HepG2 (cell line): ENCODE data around the gene LRTM2. TPM values are rescaled to one million over a fixed set of nuclear protein-coding genes. Genes with fewer than 3 reads are reported as not detected.

Experiments
- AHDC1 ChIP-seq: sonication (generic); formaldehyde crosslinking; IDR thresholded peaks from 2 replicates; pipeline ENCODE4 v1.5.1; 2020; ENCODE audit warnings: mild to moderate bottlenecking, missing genetic modification reagents, borderline replicate concordance
- HBP1 ChIP-seq: IDR thresholded peaks from 2 replicates; pipeline ENCODE4 v1.6.1; 2016; ENCODE audit warnings: low read depth, control low read depth
- HDAC2 ChIP-seq: sonication (generic); formaldehyde crosslinking; IDR thresholded peaks from 2 replicates; pipeline ENCODE4 v1.4.0; 2020; ENCODE audit warnings: missing genetic modification reagents
- HOXA9 ChIP-seq: sonication (generic); formaldehyde crosslinking; IDR thresholded peaks from 2 replicates; pipeline ENCODE4 v1.8.1; 2022; ENCODE audit warnings: missing genetic modification reagents, mild to moderate bottlenecking, moderate library complexity, borderline replicate concordance
- HOXD1 ChIP-seq: sonication (generic); formaldehyde crosslinking; IDR thresholded peaks from 2 replicates; pipeline ENCODE4 v1.5.0; 2020; ENCODE audit warnings: missing genetic modification reagents
- MAFF ChIP-seq: IDR thresholded peaks from 2 replicates; pipeline ENCODE4 v1.6.1; 2011; ENCODE audit warnings: low read depth, low read length, improper control_type of control experiment
- MAFK ChIP-seq, 2 experiments: IDR thresholded peaks in 1 of 2; conservative IDR thresholded peaks in 1 of 2; 2 replicates each; pipeline ENCODE4 v1.6.1; 2011; ENCODE audit warnings: improper control_type of control experiment in 2 of 2, low read length in 2 of 2
- MATR3 ChIP-seq: sonication (generic); formaldehyde crosslinking; IDR thresholded peaks from 2 replicates; pipeline ENCODE4 v1.4.0; 2020; ENCODE audit warnings: missing genetic modification reagents
- PLRG1 ChIP-seq: fragments of 450-650 bp; conservative IDR thresholded peaks from 2 replicates; pipeline ENCODE4 v1.6.1; 2016
- RARA ChIP-seq: IDR thresholded peaks from 2 replicates; pipeline ENCODE4 v1.6.1; 2016; ENCODE audit warnings: missing genetic modification reagents, missing compliant biosample characterization
- RBM39 ChIP-seq: fragments of 200-400 bp; formaldehyde crosslinking; IDR thresholded peaks from one replicate; pipeline ENCODE4 v1.6.1; 2018; ENCODE audit warnings: antibody characterized with exemption, mild to moderate bottlenecking, low read depth, low read length; ENCODE audit not compliant: poor library complexity, severe bottlenecking
- SATB2 ChIP-seq: sonication (generic); formaldehyde crosslinking; IDR thresholded peaks from 2 replicates; pipeline ENCODE4 v1.5.0; 2020; ENCODE audit warnings: missing genetic modification reagents
- SRSF9 ChIP-seq: fragments of 200-400 bp; formaldehyde crosslinking; IDR thresholded peaks from 2 replicates; pipeline ENCODE4 v1.6.1; 2018; ENCODE audit warnings: borderline replicate concordance, mild to moderate bottlenecking, low read depth, low read length; ENCODE audit not compliant: insufficient read depth, poor library complexity, severe bottlenecking
- STAT5B ChIP-seq: sonication (generic); formaldehyde crosslinking; IDR thresholded peaks from 2 replicates; pipeline ENCODE4 v1.4.0; 2020; ENCODE audit warnings: missing genetic modification reagents
- THAP9 ChIP-seq: sonication (generic); formaldehyde crosslinking; IDR thresholded peaks from 2 replicates; pipeline ENCODE4; 2020; ENCODE audit warnings: missing genetic modification reagents, mild to moderate bottlenecking, borderline replicate concordance
- ZBTB1 ChIP-seq: sonication (generic); formaldehyde crosslinking; IDR thresholded peaks from 2 replicates; pipeline ENCODE4 v1.4.0; 2020; ENCODE audit warnings: missing genetic modification reagents, borderline replicate concordance
- ZNF510 ChIP-seq: sonication (generic); formaldehyde crosslinking; IDR thresholded peaks from 2 replicates; pipeline ENCODE4 v1.4.0; 2020; ENCODE audit warnings: low read depth, mild to moderate bottlenecking, missing genetic modification reagents
- ZNF557 ChIP-seq: sonication (generic); formaldehyde crosslinking; IDR thresholded peaks from 2 replicates; pipeline ENCODE4 v1.4.0; 2020; ENCODE audit warnings: missing genetic modification reagents
- ZNF569 ChIP-seq: sonication (generic); formaldehyde crosslinking; IDR thresholded peaks from 2 replicates; pipeline ENCODE4 v1.5.0; 2020; ENCODE audit warnings: mild to moderate bottlenecking, missing genetic modification reagents, moderate library complexity, borderline replicate concordance
- ZNF652 ChIP-seq: IDR thresholded peaks from 2 replicates; pipeline ENCODE4 v1.6.1; 2016; ENCODE audit warnings: low read depth, borderline replicate concordance
- ZNF713 ChIP-seq: sonication (generic); formaldehyde crosslinking; IDR thresholded peaks from 2 replicates; pipeline ENCODE4 v1.4.0; 2020; ENCODE audit warnings: mild to moderate bottlenecking, missing genetic modification reagents
- polyA plus RNA-seq, 8 experiments: library from polyadenylated mRNA; depleted of rRNA in 3 of 8; stranded (reverse) in 7 of 8; unstranded in 1 of 8; fragments of >200 nt; fragmentation: Illumina TruSeq in 4 of 8; extraction: Trizol in 4 of 8; gene quantifications; 2 replicates each; pipeline versions ENCODE4 v1.2.1 to v1.2.3, GENCODE V29; 2011 to 2016; ENCODE audit warnings: low read depth in 4 of 8, missing spikeins in 1 of 8, mixed read lengths in 1 of 8; ENCODE audit not compliant: insufficient read depth in 1 of 8
- total RNA-seq, 5 experiments: library from RNA; depleted of rRNA; stranded (reverse); fragments of >200 nt; fragmentation: Illumina TruSeq; extraction: Trizol; gene quantifications; 2 replicates each; pipeline ENCODE4 v1.2.3, GENCODE V29; 2016; ENCODE audit warnings: low read depth in 1 of 5

The LRTM2 gene
- total and polyA plus RNA-seq, 2 of the 13 experiments (the other 11 are each of a cell fraction or from before 2014, with no cell fraction given): 0.09 TPM; not detected in 1

- no peak for TF ChIP-seq ZNF557 (CRISPR knock-in tag)
- TF ChIP-seq HBP1: no peak
- TF ChIP-seq STAT5B (CRISPR knock-in tag): no peak
- no peak for TF ChIP-seq MAFK (conservative IDR thresholded peaks at IDR 0.05 in 1 of 2, IDR thresholded peaks at IDR 0.05 in 1 of 2; ENCODE audit: low read length in 2 of 2)
- TF ChIP-seq MATR3 (CRISPR knock-in tag): no peak
- TF ChIP-seq ZNF652 (CRISPR knock-in tag): no peak
- no peak for TF ChIP-seq AHDC1 (CRISPR knock-in tag)
- no peak for TF ChIP-seq RBM39
- TF ChIP-seq HDAC2 (CRISPR knock-in tag): peak; percentile 50; the same call in 1 of the 2 replicates
- TF ChIP-seq ZNF569 (CRISPR knock-in tag): no peak
- TF ChIP-seq SRSF9: no peak
- no peak for TF ChIP-seq MAFF
- no peak for TF ChIP-seq THAP9
- TF ChIP-seq ZNF713 (CRISPR knock-in tag): 0 out of 2 replicates have a peak, but pooled peaks have one; percentile 13
- no peak for TF ChIP-seq PLRG1
- no peak for TF ChIP-seq HOXD1 (CRISPR knock-in tag)
- TF ChIP-seq HOXA9 (CRISPR knock-in tag): no peak
- peak; percentile 77 for TF ChIP-seq RARA (CRISPR knock-in tag)
- no peak for TF ChIP-seq ZNF510 (CRISPR knock-in tag)
- TF ChIP-seq SATB2: no peak
- no peak for TF ChIP-seq ZBTB1 (CRISPR knock-in tag)
These were observed 9.0 kb upstream of the LRTM2 start (continued) for GRCh38 chr12:1811281-1811947.
